Measurements from ENCODE around the gene RPL13. TPM values are rescaled to one million over a fixed set of nuclear protein-coding genes. Genes with fewer than 3 reads are reported as not detected.

RPL13 gene
- total and polyA plus RNA-seq, 2 of the 8 experiments (the other 6 are each of a cell fraction or from before 2014, with no cell fraction given): 2,162 to 7,384 TPM

- no peaks in the 10 kb centered on the region for H3K9me3 ChIP-seq (ENCODE audit: insufficient read depth in 2 of 2, low read depth in 1 of 2, low read length in 1 of 2)
- no peak overlapping the region for H2BK120ac ChIP-seq (replicated peaks; ENCODE audit: low read depth, low read length)
- H4K8ac ChIP-seq (ENCODE audit: extremely low read depth, insufficient read depth, low read length): no peak overlapping the region
- H3K79me2 ChIP-seq (ENCODE audit: control insufficient read depth in 1 of 2, insufficient read depth in 2 of 2, low read length in 2 of 2): peaks cover 3 to 34% of the 10 kb centered on the region in 2 experiments; a peak in 3 of 4 replicates
- H3K14ac ChIP-seq (ENCODE audit: insufficient read length): no peak overlapping the region
- H3K36me3 ChIP-seq (ENCODE audit: control insufficient read depth in 2 of 4, insufficient read depth in 4 of 4, low read length in 3 of 4): peaks cover 16 to 50% (median 34%) of the 10 kb centered on the region in 4 experiments
- no peak overlapping the region for H3K23ac ChIP-seq (ENCODE audit: insufficient read length)
- FAIRE-seq (no peak), DNase-seq (ENCODE audit: low read depth in 1 of 2, low spot score in 2 of 2) (no peak)
- H2BK20ac ChIP-seq (ENCODE audit: low read length): no peak overlapping the region
- H4K91ac ChIP-seq (replicated peaks; ENCODE audit: insufficient read length, low read length): no peak overlapping the region
- H3K27ac ChIP-seq (ENCODE audit: low read depth, low read length): no peak overlapping the region
- H4K20me1 ChIP-seq (replicated peaks in 1 of 2; ENCODE audit: control insufficient read depth in 1 of 2, insufficient read depth in 2 of 2, low read length in 2 of 2): peaks cover 7 to 9% of the 10 kb centered on the region in 2 experiments
- no peak overlapping the region for H2BK12ac ChIP-seq (ENCODE audit: low read depth, low read length)
- no peak overlapping the region for H3K4me2 ChIP-seq (ENCODE audit: insufficient read depth in 1 of 2, low read depth in 2 of 2, low read length in 2 of 2)
- H3K18ac ChIP-seq (ENCODE audit: extremely low read depth, low read length): no peak overlapping the region
- peaks cover 7% of the 10 kb centered on the region for H3K79me1 ChIP-seq (ENCODE audit: low read depth, low read length)
- ChIA-PET POLR2A (ENCODE audit: partially characterized antibody) (interaction anchor here (0.7 to 1.3 kb wide), 3 partner anchors 28 to 591 kb away, joined by 3 read pairs; no protein-coding TSS in a partner anchor), CTCF (ENCODE audit: partially characterized antibody) (interaction anchor here (0.6 to 2.4 kb wide), 4 partner anchors 32 to 208 kb away, joined by 3 to 4 read pairs (median 4); no protein-coding TSS in a partner anchor)
- no peak overlapping the region for H2BK15ac ChIP-seq (ENCODE audit: low read length)
- no peak overlapping the region for H2AK5ac ChIP-seq (ENCODE audit: low read depth, low read length)
- H3K56ac ChIP-seq (replicated peaks; ENCODE audit: insufficient read length, low read depth, low read length): no peak overlapping the region
- H3K9ac ChIP-seq (replicated peaks in 1 of 4; ENCODE audit: extremely low read depth in 1 of 4, low read depth in 3 of 4, low read length in 3 of 4): no peak overlapping the region
- H2BK5ac ChIP-seq (ENCODE audit: low read depth, low read length): no peak overlapping the region
- H3K4ac ChIP-seq (replicated peaks; ENCODE audit: insufficient read length, low read depth, low read length): no peak overlapping the region
- H4K5ac ChIP-seq (ENCODE audit: insufficient read length, low read depth, low read length): no peak overlapping the region
- H3K23me2 ChIP-seq (ENCODE audit: low read depth, low read length): no peaks in the 10 kb centered on the region
- no peaks in the 10 kb centered on the region for H3K27me3 ChIP-seq (replicated peaks in 1 of 4; ENCODE audit: control insufficient read depth in 3 of 4, extremely low read depth in 1 of 4, insufficient read depth in 3 of 4, low read length in 3 of 4)
- H3K4me1 ChIP-seq (replicated peaks in 1 of 4; ENCODE audit: control insufficient read depth in 3 of 4, insufficient read depth in 4 of 4, low read length in 3 of 4): no peaks in the 10 kb centered on the region; a peak in 1 of 7 replicates
- WGBS, 2 experiments (ENCODE audit: extremely low coverage in 1 of 2, insufficient coverage in 1 of 2, insufficient read length in 1 of 2, insufficient replicate concordance in 2 of 2, low coverage in 1 of 2, low lambda C conversion rate in 2 of 2, missing lambda C conversion rate in 1 of 2): 82% methylated on average over 9 of the region's 9 CpGs; no CpG with 5 or more reads in 1 of the 2 experiments
- H2AFZ ChIP-seq (ENCODE audit: low read length): no peak overlapping the region
- H3K4me3 ChIP-seq (ENCODE audit: extremely low read depth in 1 of 4, insufficient read depth in 2 of 4, low read depth in 3 of 4, low read length in 4 of 4): no peak overlapping the region
- TF ChIP-seq POU5F1 (IDR thresholded peaks at IDR 0.05; ENCODE audit: low read depth, low read length) (no peak), CTBP2 (IDR thresholded peaks at IDR 0.05; ENCODE audit: borderline replicate concordance, insufficient read depth, insufficient read length, low read length) (no peak), SIX5 (IDR thresholded peaks at IDR 0.05; ENCODE audit: low read depth, low read length) (no peak), SRF (IDR thresholded peaks at IDR 0.05; ENCODE audit: low read depth, low read length) (no peak), SUZ12 (IDR thresholded peaks at IDR 0.05; ENCODE audit: low read length) (no peak), JUN (IDR thresholded peaks at IDR 0.05; ENCODE audit: low read depth, low read length) (no peak), SP1 (IDR thresholded peaks at IDR 0.05; ENCODE audit: low read depth, low read length) (no peak)
- TF ChIP-seq, protein P1, sequence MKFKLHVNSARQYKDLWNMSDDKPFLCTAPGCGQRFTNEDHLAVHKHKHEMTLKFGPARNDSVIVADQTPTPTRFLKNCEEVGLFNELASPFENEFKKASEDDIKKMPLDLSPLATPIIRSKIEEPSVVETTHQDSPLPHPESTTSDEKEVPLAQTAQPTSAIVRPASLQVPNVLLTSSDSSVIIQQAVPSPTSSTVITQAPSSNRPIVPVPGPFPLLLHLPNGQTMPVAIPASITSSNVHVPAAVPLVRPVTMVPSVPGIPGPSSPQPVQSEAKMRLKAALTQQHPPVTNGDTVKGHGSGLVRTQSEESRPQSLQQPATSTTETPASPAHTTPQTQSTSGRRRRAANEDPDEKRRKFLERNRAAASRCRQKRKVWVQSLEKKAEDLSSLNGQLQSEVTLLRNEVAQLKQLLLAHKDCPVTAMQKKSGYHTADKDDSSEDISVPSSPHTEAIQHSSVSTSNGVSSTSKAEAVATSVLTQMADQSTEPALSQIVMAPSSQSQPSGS (IDR thresholded peaks at IDR 0.05; ENCODE audit: low read length): no peak
These were observed 43.4 kb upstream of the RPL13 start for GRCh38 chr16:89517128-89517527.

Data from H1 (cell line).